ENCODE data around the gene KLHL29.

Gene KLHL29

DNA sequence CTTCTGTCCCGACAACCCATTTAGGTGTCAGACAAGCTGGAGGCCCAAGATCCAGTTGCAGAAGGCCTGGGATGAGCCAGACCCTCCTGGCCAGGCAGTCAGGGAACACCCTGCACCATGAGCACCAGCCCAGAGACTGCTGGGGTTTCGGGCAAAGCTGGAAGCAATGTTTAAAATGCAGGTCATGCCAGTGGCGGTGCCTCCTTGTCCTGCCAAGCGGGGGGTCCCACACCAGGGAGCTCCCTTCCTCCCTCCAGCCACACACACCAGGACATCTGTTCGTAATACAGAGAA, 311.7 kb downstream of the KLHL29 start:
- DNase-seq (ENCODE audit: low spot score) = no peak

DNA sequence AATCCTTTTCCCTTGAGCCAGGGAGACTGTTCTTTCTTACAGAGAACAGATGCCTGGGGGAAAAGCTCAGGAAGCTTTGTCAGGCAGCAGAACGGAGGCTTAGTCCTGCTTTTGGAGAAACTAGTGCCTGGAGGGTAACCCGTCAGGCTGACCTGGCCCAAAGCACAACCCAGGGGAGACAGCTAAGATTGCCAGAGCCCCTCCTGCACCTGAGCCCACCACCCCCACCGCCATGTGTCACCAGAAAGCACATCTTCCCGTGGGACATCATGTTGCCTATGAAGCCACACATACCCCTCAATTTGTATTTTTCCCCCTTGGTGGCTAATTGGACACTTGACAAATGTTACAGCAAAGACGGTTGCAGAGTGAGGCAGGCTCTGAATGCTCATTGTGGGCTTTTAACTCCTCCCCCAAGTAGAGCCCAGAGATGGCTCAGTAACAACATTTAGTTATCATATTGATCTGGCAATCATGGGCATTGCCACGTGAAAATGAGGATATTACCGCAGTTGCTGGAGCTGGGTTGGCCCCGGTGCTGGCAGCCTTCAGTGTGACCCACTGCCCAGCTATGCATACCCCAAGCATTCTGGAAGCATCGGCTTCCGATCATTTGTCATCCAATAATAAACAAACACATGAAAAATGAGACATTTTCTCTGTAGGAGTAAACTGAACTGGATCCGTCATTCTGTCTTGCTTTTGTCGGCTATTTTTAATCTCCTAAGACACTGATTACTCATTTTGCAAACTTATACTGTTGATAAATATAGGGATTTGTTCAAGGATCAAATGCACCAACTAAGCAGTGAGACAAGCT, 312.5 kb downstream of the KLHL29 start:
- DNase-seq (ENCODE audit: low spot score) = no peak

DNA sequence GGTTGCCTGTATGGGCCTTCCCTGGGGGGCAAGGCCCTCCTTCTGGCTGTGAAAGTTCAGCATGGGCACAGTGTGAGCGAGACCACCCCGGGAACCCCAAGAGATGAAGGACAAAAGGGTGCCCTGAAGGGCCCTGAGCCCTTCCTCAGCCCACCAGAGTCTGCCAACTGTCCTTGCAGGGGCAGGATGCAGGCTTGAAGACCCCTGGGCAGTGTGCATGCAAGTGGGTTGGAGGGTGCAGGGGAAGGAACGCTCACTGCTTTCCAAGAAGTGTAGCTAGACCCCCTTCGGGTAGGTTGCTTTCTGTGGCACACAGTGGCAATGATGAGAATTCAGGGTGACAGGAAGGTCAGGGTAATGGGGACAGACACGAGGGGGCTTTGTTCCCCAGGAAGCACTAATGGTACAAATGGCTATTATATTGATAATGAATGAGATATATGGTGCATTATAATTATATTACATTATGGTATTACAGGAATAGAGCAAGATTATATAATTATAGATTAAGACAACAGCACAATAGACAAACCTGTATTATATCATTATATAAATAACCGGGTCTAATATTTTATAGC, 313.2 kb downstream of the KLHL29 start:
- DNase-seq (ENCODE audit: low spot score) = no peak

DNA sequence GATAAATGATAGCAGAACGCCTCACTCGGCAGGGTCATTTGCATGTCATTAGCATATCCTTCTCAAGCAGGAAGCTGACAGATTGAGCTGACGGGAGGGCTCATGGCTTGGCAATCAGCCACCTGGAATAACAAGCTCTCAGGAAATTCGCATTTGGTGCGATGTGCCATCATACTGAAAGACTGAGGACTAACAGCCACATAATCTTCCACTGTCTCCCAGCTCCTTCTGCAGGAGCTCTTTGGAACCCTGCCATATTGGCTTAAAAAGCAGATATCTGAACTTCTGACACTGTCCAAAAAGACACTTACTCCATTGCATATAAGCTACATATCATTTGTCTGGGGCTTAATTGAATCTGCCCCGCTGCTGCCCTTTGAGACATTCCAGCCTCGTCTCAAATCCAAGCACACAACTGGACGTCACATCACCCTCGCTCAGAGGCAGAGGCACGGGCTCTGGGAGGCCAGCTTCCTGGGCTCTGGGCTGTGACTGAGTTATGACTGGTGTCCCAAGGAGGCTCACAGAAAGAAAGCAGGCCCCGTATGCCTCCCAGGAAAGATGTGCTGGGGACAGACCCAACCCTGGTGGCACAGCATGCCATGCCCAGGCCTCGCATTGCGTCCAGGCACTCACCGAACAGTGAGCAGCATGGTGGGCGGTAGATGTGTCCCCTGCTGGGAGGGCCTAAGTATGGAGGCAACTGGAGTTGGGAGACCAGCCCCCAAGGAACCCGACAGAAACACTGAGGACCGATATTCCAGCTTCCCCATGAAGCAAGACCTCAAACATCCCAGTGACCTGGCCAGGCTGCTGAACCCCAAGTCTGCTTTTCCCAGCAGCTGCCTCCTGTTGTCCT, 314.0 kb downstream of the KLHL29 start:
- no peak for DNase-seq (ENCODE audit: low spot score)

DNA sequence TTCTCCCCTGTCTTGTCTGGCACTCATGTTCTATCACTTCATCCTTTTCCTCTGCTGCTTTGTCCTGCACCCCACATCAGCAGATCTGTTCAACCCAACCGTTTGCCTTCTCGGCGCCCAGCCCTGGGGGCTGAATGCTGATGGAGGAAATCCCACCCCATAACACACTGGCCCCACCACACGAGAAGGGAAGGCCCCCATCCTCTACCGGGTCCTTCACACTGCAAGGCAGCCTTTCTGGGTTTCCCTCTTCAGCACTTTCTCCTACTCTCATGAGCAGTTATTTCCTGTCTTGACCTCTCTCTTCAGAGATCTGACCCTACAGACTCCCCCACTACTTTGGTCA, 314.6 kb downstream of the KLHL29 start:
- DNase-seq (ENCODE audit: low spot score) = no peak

DNA sequence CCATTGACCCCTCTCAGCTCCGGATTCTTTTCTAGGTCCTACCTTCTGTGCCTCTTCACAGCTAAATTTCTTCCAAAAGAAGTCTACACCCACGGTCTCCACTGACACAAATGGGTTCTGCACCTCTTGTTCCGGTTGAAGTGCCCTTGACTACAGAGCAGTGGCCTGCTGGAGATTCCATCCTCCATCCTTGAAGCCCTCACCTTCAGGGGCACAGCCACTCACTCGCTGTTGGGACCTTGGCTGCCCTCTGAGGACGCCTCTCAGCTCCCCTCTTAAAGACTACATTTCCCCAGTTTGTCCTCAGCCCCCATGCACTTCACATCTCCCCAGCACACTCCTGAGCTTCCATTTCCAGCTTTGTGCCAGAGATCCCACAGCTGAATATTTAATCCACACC, 315.6 kb downstream of the KLHL29 start:
- DNase-seq (ENCODE audit: low spot score) = no peak

DNA sequence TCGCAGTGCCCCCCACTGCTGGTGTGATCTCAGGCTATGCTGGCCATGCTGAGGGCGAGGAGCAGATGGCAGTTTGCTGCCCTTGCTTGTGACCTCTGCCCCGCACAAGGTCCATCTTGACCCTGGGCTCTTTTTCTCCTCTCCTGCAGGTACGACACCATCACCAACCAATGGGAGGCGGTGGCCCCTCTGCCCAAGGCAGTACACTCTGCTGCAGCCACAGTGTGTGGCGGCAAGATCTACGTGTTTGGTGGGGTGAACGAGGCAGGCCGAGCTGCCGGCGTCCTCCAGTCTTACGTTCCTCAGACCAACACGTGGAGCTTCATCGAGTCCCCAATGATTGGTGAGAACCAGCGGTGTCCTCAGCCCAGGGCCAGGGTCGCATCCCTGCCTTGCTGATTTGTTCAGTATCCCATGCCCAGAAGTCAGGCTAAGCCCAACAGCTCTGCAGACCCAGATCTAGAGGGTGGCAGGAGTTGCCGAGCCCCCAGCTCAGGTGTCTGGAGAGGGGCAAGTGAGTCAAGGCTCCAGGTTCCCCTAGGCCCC, 318.1 kb downstream of the KLHL29 start:
- no peak for DNase-seq (ENCODE audit: low spot score)

DNA sequence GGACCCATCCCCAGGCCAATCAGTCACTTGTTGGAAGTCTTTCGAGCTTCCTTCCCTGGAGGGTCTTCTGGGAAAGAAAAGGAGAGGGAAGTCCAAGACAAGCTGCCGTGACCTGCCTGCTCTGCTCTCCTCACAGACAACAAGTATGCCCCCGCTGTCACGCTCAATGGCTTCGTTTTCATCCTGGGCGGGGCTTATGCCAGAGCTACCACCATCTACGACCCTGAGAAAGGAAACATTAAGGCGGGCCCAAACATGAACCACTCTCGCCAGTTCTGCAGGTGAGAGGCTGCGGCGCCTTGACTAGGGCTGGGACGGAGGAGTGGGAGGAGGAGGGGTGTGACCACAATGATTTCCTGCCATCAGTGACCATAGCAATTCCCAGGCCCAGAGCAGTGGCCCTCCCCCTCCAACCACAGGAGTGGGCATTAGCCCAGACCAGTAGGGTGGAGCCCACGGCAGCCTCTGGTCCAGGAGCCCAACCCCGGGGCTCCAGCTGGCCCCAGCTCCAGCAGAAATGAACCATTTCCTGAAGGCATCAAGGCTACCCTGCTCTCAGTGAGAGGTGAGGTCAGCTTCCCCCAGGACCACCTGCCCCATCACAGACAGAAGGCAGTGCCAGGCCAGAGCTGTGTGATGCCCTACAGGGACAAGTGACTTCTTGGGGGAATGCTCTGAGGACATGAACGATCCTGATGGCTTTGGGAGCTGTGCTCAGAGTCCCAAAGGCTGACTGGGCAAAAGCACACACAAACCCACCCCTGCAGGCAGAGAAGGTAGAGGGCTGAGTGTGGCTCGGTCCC, 318.8 kb downstream of the KLHL29 start:
- no peak for DNase-seq (ENCODE audit: low spot score)

DNA sequence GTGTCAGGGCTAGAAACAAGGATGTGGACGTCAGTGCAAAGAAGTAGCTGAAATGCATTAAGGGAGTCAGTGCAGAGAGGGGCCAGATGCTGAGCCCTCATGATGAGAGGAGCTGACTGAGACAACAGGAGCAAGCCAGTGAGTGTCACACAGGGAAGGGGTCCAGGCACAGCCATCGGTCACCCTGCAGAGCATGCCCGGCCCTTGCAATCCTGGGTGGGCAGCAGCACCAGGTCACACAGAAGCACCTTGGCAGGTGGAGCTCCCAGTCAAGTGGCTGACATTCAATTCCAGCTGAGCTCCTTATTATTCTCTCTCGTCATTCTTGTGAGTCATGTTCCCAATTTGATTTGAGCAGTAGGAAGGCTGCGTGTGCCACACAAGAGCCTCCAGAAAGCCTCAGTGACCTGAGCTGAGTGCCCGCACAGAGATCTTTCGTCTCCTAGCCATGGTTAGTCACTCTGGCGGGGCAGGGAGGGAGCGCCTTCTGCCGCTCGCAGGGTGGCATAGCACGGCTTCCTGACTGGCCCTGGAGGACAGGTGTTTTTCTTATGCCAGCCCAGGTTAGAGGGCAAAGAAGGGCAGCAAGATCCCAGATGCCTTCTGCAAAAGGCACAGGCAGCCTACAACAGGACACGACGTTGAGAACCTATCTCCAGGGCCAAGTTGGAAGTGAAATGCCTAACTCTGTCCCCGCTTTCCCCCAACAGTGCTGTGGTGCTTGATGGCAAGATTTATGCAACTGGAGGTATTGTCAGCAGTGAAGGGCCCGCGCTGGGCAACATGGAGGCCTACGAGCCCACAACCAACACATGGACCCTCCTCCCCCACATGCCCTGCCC, 321.0 kb downstream of the KLHL29 start:
- no peak for DNase-seq (ENCODE audit: low spot score)

DNA sequence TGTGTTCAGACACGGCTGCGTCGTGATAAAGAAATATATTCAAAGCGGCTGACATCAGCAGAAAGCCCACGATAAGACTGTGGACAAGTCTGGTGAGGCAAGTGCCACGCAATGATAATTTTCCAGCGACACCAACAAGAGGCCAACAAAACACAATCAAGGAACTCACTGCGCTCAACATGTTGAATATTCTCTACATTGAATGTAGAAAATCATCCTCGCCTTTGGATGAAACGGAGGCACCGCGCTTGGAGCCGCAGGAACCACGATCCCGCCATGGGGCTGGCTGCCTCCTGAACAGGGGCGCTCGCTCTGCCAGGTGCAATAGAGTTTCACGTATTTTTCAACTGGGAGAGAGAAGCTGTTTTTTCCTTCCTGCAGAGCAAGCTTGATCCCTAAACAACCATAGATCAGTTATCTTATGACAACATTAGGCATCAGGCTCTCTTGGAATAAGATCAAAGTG, 321.7 kb downstream of the KLHL29 start:
- DNase-seq (ENCODE audit: low spot score) = no peak

DNA sequence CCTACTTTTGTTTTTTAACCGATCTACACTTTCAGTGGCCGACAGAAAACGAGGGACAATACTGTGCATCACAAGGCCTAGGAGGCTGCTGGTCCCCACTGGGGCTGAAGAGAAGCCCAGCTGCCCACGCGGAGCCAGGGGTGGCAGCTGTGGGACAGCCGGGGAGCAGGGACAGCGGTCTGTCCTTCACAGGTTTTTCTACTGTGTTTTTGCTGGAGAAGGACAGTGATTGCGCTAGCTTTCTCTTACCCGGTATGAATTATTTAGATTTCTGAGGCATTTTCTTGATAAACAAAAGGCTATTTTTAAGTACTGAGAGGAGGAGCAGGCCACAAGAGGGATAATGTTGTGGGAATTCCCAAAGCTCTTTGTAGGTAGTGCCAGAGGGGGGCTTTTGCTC, 322.1 kb downstream of the KLHL29 start:
- DNase-seq (ENCODE audit: low spot score) = no peak

DNA sequence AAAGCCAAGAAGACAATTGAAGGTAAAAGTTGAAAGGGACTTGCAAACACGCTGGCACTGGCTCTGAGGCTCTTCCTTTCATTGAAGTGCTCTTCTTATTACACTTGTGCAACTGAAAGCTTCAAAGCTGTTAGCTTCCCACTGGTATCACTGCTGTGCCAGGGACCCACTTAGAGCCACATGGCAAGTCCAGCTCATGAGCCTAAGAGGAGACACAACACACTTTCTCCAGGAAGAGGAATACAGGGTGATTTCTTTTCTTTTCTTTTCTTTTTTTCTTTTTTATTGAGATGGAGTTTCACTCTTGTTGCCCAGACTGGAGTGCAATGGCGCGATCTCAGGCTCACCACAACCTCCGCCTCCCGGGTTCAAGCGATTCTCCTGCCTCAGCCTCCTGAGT, 323.8 kb downstream of the KLHL29 start:
- no peak for DNase-seq (ENCODE audit: low spot score)

DNA sequence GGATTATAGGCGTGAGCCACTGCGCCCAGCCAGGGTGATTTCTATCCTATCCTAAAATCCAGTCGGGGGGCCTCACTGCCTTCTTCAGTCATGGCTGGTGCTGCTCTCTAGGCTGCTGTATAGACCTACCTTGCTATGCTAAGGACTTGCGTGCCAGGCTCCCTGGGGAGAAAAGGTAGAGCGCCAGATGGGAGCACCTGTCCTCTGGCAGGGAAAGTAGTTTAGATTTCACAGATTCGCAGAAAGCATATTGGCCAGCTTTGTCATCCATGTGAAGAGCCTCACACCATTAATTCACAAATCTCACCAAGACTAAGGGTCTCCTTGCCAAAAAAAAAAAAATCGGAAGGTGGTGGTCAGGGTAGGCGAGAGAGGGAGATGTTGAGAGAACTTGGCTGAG, 324.3 kb downstream of the KLHL29 start:
- no peak for DNase-seq (ENCODE audit: low spot score)

DNA sequence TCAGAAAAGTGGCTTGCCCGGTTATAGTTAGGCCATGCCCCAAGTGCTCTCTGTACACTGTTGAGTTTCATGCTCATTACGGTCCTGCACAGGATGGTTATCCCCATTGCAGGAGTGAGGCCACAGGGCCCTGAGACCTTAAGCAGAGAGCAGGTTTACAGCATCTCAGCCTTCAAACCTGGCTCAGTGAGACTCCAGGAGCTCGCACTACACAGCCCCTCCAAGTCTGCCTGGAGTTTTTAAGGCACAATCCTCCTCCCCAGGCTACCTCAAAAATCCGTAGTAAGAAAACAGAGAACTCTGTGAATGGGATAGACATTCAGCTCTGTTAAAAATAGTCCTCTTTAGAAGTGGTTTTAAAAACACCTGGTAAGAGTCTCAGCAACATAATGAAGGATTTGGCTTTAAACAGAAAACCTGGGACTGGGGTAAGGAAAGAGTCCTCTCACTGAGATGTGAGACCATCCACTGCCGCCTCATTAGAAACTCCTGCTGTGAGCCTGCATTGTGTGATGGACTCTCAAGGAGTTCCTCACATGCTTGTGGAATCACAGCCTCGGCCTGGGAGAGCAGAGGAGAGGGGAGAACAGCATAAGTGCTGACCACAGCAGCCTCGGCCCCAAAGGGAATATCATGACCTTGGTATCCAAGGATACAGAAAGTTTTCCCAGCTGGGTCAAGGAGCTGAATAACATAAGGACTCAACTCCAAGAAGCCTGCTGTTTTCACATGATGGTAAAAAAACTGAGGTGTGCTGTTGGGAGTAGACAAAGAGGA, 327.2 kb downstream of the KLHL29 start:
- DNase-seq (ENCODE audit: low spot score) = no peak

DNA sequence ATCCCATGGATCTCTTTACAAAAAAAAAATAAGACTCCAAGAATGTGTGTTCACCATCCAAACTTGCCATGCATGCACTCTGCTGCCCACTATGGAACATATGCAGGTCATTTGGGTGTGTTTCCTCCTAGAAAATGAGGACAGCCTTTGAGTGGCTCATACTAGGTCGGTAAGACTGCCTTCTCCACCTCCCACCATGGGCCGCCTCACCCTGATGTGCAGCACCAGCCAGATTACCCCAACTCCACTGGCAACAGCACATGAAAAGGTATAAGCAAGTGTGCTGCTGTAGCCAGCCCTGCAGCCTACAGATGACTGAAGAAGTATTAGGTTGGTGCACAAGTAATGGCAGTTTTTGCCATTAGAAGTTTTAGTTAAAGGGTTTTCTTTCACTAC, 327.8 kb downstream of the KLHL29 start:
- DNase-seq (ENCODE audit: low spot score) = no peak

DNA sequence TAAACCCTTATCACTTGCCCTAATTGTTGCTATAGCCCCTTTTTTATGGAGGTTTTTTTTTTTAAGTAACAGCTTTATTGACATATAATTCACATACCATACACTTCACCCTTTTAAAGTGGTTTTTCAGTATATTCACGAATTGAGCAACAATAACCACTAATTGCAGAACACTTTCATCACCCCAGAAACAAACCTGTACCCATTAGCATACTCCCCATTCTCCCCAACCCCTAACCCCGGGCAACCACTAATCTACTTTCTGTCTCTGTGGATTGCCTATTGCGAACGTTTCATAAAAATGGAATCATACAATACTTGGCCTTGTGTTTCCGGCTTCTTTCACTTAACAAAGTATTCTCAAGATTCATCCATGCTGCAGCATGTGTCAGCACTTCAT, 328.4 kb downstream of the KLHL29 start:
- DNase-seq (ENCODE audit: low spot score) = no peak

DNA sequence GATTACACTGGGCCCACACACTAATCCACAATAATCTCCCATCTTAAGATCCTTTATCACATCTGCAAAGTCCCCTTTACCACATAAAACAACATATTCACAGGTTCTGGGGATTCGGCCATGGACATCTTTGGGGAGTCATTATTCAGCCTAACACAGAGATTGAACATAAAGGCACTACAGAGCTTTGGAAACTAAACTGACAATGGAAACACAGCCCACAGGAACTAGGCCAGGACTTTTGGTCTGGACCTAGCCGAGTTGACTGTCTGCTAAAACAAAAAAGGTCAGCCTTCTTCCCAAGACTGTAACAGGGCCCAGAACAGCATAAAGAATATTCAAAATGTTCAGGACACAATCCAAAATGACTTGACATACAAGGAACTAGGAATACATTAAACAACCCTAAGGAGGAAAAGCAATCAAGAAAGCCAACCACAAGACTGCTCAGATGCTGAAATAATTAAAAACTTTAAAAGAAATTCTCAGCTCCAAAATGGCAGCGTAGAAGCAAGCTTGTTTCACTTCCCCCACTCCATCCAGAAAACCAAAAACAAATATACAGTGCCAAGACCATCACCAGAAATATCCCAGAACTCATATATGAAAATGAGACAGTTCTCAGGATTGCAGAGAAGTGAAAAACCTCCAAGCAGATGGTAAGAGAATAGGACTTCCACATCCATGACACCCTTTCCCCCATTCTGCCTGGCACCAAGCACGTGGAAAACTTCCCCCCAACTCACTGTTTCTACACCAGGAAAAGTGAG, 334.1 kb downstream of the KLHL29 start:
- no peak for DNase-seq (ENCODE audit: low spot score)

DNA sequence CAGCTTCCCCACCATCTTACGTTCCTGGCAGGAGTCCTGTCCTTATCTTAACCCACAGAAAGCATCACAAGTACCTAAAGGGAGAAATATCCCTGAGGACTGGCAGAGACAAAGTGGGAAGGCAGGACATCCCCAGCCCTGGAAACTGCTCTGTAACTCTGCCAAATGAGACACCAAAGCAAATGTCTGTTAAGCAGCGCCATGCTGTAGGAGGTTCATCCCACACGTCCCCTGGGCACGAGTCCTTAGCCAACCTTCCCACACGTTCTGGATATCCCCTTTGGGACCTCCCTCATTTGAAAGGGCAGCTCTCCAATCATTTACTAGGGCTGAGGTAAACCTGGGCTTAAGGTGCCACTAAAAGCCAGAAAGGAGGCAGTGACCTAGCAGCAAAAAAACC, 334.7 kb downstream of the KLHL29 start:
- no peak for DNase-seq (ENCODE audit: low spot score)

DNA sequence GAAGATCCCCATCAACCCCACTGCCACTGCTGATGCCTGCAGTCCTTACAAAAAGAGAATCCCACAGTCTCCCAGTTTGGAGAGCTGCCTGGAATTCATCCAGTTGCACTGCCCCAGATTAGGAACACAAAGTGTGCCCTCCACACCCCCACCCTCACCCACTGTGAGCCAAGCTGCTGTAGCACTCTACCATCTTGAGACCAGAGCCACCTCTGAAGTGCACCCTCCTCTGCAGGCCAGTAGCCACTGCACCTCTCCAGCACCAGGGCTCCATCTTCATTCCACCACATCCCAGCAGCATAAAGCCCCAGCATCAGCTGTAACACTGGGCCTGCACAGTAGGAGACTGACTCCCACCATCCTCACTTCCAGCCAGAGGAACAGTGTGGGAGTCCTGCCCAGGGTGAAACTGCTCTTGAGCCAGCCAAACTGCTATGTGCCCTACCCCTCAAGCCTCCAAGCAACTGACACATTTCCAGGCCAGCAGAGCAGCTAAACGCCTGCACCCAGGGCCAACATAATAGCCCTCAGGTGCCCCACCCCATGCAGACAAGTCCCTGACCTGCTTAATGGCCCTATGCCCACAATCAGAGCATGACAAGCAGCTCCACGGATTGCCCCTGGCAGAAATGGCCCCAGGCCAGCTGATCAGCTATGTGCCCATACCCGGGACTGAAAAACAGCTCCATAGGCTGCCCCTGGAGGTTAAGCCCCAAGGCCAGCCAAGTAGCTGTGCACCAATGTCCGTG, 335.9 kb downstream of the KLHL29 start:
- DNase-seq (ENCODE audit: low spot score) = no peak
